Muscle layer of duodenum (tissue), 2 donors: ENCODE data around the gene ITPKC.
"Not testable (repeated sequence)": the region's sequence is repeated elsewhere in the genome, so short reads cannot be mapped to it uniquely, and the experiment has no call there.

Source experiments
- H3K27ac ChIP-seq: one replicate; pipeline ENCODE4 v1.7.0; 2013; ENCODE audit warnings: mild to moderate bottlenecking, low read length
- H3K27me3 ChIP-seq: one replicate; pipeline ENCODE4 v1.7.0; 2013; ENCODE audit warnings: low read depth, mild to moderate bottlenecking, control low read depth, low read length
- H3K36me3 ChIP-seq, 2 donors: one replicate each; pipeline ENCODE4 v1.7.0; 2013; ENCODE audit warnings: low read length in 2 of 2, control low read depth in 1 of 2, mild to moderate bottlenecking in 1 of 2; ENCODE audit not compliant: insufficient read depth in 2 of 2, control insufficient read depth in 1 of 2
- H3K4me1 ChIP-seq, 2 donors: one replicate each; pipeline ENCODE4 v1.7.0; 2013; ENCODE audit warnings: low read length in 2 of 2, mild to moderate bottlenecking in 2 of 2, control low read depth in 1 of 2, moderate library complexity in 1 of 2; ENCODE audit not compliant: insufficient read depth in 2 of 2, control insufficient read depth in 1 of 2
- H3K4me3 ChIP-seq, 2 donors: one replicate each; pipeline ENCODE4 v1.7.0; 2013; ENCODE audit warnings: low read length in 2 of 2, low read depth in 1 of 2, mild to moderate bottlenecking in 1 of 2
- H3K9me3 ChIP-seq, 2 donors: one replicate each; pipeline ENCODE4 v1.7.0; 2013; ENCODE audit warnings: low read length in 2 of 2, control low read depth in 1 of 2, mild to moderate bottlenecking in 1 of 2; ENCODE audit not compliant: control insufficient read depth in 1 of 2
- donor health status: healthy.

The ITPKC gene

GRCh38 chr19:40776364-40776763 lies 59.5 kb downstream of the ITPKC start:
- H3K4me1 ChIP-seq: peaks cover 9 to 14% of the 10 kb centered on the region in 2 donors
- no peaks in the 10 kb centered on the region for H3K27me3 ChIP-seq
- peak overlapping the region; percentile 99 for H3K27ac ChIP-seq
- H3K36me3 ChIP-seq: peaks cover 0 to 3% of the 10 kb centered on the region in 2 donors
- H3K4me3 ChIP-seq: no peak overlapping the region
- no peaks in the 10 kb centered on the region for H3K9me3 ChIP-seq

- peaks cover 0 to 3% of the 10 kb centered on the region in 2 donors for H3K36me3 ChIP-seq
- H3K27me3 ChIP-seq: no peaks in the 10 kb centered on the region
- H3K9me3 ChIP-seq: no peaks in the 10 kb centered on the region
- H3K4me3 ChIP-seq: peak overlapping the region; percentile 62 to 95
- H3K27ac ChIP-seq: peak overlapping the region; percentile 99
- peaks cover 9 to 14% of the 10 kb centered on the region in 2 donors for H3K4me1 ChIP-seq
These were observed 60.2 kb downstream of the ITPKC start for GRCh38 chr19:40776932-40777644.

DNA sequence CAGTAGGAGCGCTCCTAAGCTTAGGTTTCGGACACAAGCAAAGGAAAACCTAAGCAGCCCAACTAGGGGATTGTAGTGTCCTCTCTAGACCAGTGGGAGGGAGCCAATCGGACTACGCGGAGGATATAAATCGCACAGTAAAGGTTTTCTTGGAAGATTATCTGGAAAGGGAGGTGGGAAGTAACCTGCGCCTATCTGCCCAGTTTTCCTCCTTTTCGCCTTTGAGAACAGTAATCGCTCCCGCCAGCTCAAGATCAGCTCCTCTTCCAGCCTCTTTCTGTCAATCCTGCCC lies 60.7 kb downstream of the ITPKC start:
- Histone ChIP-seq H3K27me3 (no peaks in the 10 kb centered on the region), H3K4me1 (peaks cover 9 to 14% of the 10 kb centered on the region in 2 donors), H3K4me3 (peak overlapping the region; percentile 62 to 95), H3K36me3 (peaks cover 0 to 3% of the 10 kb centered on the region in 2 donors), H3K27ac (peak overlapping the region; percentile 99), H3K9me3 (no peaks in the 10 kb centered on the region)

GRCh38 chr19:40777937-40778705 lies 61.2 kb downstream of the ITPKC start, which contains the start of gene RAB4B:
Gene RAB4B, plus strand, starts transcription at chr19:40778247. Its CDS starts 129 bp downstream, at chr19:40778376.
- Histone ChIP-seq H3K4me1 (peaks cover 9 to 14% of the 10 kb centered on the region in 2 donors), H3K9me3 (no peaks in the 10 kb centered on the region), H3K36me3 (peaks cover 0 to 3% of the 10 kb centered on the region in 2 donors), H3K27me3 (no peaks in the 10 kb centered on the region), H3K27ac (peak within 1 kb of the TSS; percentile 99), H3K4me3 (peak within 1 kb of the TSS; percentile 62 to 95)

GRCh38 chr19:40778706-40779284 lies 61.9 kb downstream of the ITPKC start:
- Histone ChIP-seq H3K9me3 (no peaks in the 10 kb centered on the region), H3K36me3 (peaks cover 0 to 3% of the 10 kb centered on the region in 2 donors), H3K27ac (peak overlapping the region; percentile 99), H3K27me3 (no peaks in the 10 kb centered on the region), H3K4me1 (peaks cover 9 to 14% of the 10 kb centered on the region in 2 donors), H3K4me3 (peak overlapping the region; percentile 62 to 95)

DNA sequence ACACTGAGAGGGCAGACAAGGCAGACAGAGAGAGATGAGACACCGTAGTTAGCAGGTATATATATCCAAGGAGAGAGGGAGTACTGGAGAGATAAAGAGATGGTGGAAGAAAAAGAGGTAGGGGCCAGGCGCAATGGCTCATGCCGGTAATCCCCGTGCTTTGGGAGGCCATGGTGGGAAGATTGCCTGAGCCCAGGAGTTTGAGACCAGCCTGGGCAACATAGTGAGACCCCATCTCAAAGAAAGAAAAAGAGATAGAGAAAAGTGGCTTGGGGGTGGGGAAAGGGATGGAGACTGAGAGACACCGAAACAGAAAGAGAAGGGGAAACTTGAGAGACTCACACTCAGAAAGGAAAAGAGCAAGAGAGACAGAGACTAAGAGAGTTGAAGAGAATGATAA lies 63.7 kb downstream of the ITPKC start:
- Histone ChIP-seq H3K9me3 (no peaks in the 10 kb centered on the region), H3K27ac (no peak overlapping the region), H3K36me3 (peaks cover 0 to 3% of the 10 kb centered on the region in 2 donors), H3K4me1 (peaks cover 9 to 14% of the 10 kb centered on the region in 2 donors), H3K27me3 (no peaks in the 10 kb centered on the region), H3K4me3 (no peak overlapping the region)

DNA sequence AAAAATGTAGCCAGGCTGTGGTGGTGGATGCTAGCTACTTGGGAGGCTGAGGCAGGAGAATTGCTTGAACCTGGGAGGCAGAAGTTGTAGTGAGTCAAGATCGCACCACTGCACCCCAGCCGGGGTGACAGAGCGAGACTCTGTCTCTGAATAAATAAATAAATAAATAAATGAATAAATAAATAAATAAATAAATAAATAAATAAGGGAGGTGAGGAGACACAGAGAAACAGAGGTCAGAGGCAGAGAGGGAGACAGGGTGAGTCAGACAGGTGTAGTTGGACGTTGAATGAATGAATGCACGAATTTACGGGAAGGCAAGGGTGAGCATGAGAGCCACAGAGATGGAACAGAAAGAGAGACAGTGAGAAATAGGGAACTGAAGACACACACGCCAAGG lies 64.2 kb downstream of the ITPKC start:
- H3K36me3 ChIP-seq: peaks cover 0 to 3% of the 10 kb centered on the region in 2 donors
- no peaks in the 10 kb centered on the region for H3K9me3 ChIP-seq
- no peak overlapping the region for H3K27ac ChIP-seq
- H3K4me3 ChIP-seq: no peak overlapping the region
- peaks cover 9 to 14% of the 10 kb centered on the region in 2 donors for H3K4me1 ChIP-seq
- no peaks in the 10 kb centered on the region for H3K27me3 ChIP-seq

- Histone ChIP-seq H3K4me3 (no peak overlapping the region), H3K27ac (no peak overlapping the region), H3K36me3 (peaks cover 0 to 18% of the 10 kb centered on the region in 2 donors), H3K9me3 (no peaks in the 10 kb centered on the region), H3K27me3 (no peaks in the 10 kb centered on the region), H3K4me1 (peaks cover 4 to 5% of the 10 kb centered on the region in 2 donors)
These were observed 66.8 kb downstream of the ITPKC start for GRCh38 chr19:40783711-40784110.

DNA sequence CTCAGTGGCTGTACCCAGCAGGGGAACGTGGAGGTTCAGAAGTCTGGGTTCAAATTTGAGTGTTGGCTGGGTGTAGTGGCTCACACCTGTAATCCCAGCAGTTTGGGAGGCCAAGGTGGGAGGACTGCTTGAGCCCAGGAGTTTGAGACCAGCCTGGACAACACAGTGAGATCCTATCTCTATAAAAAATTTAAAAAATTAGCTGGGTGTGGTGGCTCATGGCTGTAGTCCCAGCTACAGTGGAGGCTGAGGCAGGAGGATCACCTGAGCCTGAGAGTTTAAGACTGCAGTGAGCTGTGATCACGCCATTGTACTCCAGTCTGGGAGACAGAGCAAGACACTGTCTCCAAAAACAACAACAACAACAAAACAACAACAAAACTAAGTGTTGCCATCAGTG lies 67.2 kb downstream of the ITPKC start:
- peaks cover 0 to 18% of the 10 kb centered on the region in 2 donors for H3K36me3 ChIP-seq
- H3K4me3 ChIP-seq, H3K4me1 ChIP-seq, H3K9me3 ChIP-seq, H3K27ac ChIP-seq, H3K27me3 ChIP-seq: not testable (repeated sequence)

- H3K36me3 ChIP-seq: peaks cover 6 to 26% of the 10 kb centered on the region in 2 donors
- no peak overlapping the region for H3K4me3 ChIP-seq
- no peaks in the 10 kb centered on the region for H3K9me3 ChIP-seq
- no peak overlapping the region for H3K27ac ChIP-seq
- no peaks in the 10 kb centered on the region for H3K4me1 ChIP-seq
- H3K27me3 ChIP-seq: no peaks in the 10 kb centered on the region
These were observed 68.6 kb downstream of the ITPKC start for GRCh38 chr19:40785526-40785925.
